Amniotic epithelial cell (primary cell): Measurements from ENCODE around the gene PARP16.

ENCODE experiments used
- DNase-seq: peaks from one replicate; pipeline ENCODE4 v3.0.0-alpha.2; 2010; ENCODE audit warnings: low read depth

Gene PARP16

GRCh38 chr15:65286704-65287519, at the start of gene PARP16:
Gene PARP16 (minus strand): TSS chr15:65286883. CDS start chr15:65286426, 457 bp downstream.
- DNase-seq, result peak; percentile 78

DNA sequence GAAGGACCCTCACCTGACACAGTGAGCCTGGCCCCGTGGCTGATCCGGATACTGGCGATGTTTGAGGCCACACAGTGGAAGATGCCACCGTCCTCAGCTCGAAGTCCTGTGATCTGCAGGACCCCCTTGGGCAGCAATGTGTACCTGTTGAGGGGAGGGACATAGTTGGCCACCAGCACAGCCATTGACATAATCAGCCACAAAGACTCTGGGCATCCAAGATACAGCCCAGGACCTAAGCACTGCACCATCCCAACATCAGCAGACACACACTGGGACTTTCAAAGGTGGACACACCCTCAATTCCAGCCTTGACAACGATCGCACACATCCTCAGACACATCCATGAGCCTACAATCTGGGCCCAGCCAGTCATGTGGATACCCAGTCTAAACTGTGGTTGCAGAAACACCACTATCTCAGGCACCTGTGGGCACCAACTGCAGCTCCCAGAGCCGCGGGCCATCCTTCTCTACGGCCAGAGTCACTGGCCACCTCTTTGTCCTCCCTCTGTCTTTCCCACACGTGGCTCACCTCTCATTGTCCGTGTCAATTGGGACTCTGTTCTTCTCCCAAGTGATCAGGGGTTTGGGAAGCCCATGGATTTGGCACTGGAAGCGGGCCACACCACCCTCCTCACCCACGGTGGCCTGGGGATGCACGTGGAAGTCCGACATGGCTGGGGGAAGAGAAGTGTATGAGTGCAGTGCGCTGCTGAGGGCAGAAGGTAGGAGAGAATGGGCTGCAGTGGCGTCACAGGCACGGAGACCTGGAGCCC, 48.8 kb upstream of the PARP16 start:
- no peak for DNase-seq

GRCh38 chr15:65334586-65335231, 48.0 kb upstream of the PARP16 start:
- DNase-seq, result no peak

GRCh38 chr15:65333856-65334255, 47.2 kb upstream of the PARP16 start:
- no peak for DNase-seq

DNA sequence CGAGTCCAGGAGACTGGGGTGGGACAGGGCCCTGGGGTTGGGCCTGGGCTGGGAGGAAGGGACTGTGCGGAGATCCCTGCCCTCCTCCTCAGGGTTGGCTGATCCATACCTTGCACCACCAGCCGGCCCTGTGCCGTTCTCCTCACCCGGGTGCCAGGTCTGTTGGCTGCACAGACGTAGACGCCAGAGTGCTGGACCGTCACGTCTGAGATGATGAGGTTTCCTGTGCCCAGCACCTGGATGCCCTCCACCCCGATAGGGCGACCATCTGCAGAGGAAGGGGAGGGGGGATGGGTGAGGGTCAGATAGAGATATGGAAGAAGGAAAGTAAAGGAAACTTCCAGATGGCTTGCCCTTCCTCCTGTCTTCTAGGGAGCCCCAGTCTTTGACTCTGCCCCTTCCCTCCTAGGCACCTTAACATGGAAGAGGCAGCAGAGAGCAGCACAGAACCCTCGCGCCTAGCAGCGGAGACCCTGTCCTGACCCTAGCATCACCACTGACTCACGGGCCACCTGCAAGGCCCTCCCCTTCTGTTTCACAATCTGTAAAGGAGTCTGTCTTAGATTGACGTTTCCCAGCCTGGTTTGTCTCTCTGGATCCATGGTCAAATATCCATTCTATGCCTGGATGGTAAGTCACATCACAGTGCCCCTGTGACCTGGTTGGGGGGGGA, 46.6 kb upstream of the PARP16 start:
- no peak for DNase-seq

DNA sequence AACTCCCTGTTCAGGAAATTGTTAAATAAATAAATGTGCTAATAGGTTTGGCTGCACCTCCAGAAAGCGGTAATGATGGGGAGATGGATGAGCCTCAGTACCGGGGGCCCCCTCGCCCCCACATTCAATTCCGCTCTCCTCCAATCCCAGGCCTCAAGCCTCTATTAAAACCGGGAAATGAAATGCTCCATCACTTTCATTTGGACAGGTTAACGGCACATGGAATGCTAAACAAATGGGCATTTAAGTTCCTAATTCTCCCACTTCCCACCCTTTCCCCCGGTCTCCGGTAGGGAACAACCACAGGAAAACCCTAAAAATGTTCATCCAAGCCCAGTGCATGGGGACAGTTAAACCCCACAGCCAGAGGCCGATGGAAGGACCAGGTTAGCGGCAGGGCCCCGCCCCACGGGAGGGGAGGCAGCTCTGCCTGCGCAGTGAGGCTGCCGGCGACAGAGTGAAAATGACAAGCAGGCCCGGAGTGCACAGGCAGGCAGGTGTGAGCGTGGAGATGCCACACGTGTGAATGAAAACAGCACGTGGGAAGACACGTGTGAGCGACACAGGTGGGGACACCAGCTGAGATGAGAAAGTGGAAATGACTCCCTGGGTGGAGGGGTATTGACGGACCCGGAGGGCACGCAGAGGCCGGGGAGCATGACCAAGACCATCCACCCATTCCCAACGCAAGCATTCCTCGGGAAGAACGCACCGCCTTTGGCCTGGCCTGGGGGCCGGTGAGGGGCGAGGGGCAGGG, 45.9 kb upstream of the PARP16 start:
- DNase-seq, result no peak

DNA sequence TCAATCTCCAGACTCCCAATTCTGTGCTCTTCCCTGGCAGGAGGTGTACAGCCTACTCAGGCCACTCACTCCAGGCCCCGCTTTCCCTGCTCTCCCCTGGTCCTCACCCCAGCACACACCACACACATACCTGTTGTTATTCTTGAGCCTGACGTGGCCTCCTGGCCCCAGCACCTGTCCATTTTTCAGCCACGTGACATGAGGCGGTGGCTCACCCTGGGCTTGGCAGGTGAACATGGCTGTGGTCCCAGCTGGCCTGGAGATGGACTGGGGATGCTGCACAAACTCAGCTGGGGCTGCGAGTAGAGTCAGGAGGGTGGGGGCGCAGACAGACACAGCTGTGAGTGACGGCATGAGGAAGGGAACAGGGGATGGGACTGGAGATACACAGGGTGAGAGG, 45.1 kb upstream of the PARP16 start:
- DNase-seq, result no peak

GRCh38 chr15:65330934-65331645, 44.4 kb upstream of the PARP16 start:
- DNase-seq, result no peak

DNA sequence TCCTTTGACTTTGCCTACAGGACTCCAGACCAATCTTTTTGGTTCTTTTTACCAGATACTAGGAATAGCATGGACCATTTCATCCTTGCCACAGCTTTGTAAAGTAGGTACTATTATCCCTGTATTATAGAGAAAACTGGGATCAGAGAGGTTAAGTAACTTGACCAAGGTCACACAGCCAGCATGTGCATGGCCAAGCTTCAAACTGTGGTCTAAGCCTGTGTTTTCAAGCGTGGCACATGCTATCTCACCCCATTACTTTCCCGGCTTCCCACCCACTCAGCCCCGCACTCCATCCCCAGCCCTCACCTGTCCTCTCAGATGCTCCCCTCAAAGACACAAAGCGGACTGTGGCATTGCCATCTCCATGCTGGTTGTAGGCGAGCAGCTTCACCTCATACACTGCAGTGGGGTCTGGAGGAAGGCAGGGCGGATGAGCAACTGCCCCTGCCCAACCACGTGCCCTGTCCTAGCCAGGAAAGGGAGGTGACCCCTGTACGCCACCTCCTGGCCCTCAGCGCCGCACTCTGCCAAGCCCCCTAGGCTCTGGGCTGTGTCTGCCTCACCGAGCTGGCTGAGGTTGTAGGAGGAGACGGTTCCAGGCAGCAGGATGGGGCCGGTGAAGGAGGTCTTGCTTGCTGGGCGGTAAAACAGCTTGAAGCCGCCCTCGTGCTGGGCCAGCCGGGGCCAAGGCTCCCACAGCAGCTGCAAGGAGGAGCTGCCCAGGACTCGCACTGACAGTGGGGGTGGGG, 43.5 kb upstream of the PARP16 start:
- no peak for DNase-seq

GRCh38 chr15:65329288-65329983, 42.8 kb upstream of the PARP16 start:
- no peak for DNase-seq

DNA sequence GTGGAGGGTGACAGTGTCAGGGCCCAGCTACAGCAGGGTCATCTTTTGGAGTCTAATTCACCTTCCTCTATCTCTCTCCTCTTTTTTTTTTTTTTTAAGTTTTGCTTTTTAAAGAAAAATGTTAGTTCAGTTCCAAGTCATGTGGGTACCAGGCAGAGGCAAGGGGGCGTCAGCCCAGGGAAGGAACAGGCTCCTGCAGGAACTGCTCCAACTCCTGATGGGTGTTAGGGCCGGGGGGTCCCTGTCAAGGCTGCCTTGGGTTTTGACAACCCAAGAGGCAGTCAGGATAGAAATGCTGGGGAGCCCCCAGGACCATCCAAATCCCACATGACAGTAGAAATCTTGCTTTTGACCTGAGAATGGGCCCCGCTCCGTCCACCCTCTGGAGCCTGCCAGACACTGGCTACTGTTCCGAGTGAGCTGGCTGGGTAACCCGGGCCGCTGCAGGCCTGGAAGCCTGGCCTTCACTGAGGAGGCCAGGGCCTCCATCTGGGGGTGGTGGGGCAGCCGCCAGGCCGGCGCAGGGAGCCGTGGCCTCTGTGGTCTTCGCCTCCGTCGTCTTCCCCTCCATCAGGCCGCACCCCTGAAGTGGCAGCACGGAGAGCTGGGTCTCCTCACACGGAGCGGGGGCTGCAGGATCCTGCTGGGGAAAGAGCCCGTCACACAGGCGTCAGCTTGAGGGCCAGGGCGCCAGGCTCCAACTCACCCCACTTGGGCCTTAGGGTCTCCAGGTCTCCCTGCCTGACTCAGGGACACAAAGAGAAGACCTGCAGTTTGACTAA, 42.0 kb upstream of the PARP16 start:
- DNase-seq, result no peak

GRCh38 chr15:65327651-65328393, 41.1 kb upstream of the PARP16 start:
- DNase-seq, result no peak

- DNase-seq, result no peak
Measured at GRCh38 chr15:65326818-65327217, 40.1 kb upstream of the PARP16 start.

GRCh38 chr15:65326117-65326526, 39.4 kb upstream of the PARP16 start:
- peak; percentile 14 for DNase-seq

GRCh38 chr15:65323071-65323511, 36.4 kb upstream of the PARP16 start:
- peak; percentile 72 for DNase-seq

- peak; percentile 69 for DNase-seq
Measured at GRCh38 chr15:65318870-65319356, 32.2 kb upstream of the PARP16 start.

DNA sequence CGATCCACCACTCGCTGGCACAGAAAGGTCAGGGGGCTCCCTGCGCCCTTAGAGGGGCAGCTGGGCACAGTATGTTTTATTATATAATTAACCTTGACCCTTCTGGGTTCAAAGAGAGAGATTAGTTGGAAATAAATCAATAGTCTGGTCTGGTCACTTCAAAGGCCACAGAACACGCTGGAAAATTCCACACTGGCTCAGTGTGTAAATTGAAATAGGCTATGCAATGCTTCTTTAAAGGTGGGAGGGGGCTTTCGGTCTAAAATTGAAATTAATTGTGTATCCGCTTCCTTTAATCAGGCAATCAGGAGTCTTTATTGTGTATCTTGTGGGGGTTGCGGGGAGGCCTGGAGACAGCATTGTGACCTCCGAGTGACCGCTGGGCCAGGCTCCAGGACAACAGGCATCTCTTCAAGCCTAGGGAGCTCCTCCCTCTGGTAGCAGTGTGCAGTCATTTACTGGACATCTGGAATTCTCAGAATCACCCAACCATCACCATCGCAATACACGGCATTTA, 25.8 kb upstream of the PARP16 start:
- DNase-seq, result no peak
